Adrenal gland (tissue), 12 donors: ENCODE data around the gene TNFSF11. TPM values are rescaled to one million over a fixed set of nuclear protein-coding genes. Genes with fewer than 3 reads are reported as not detected.
"Not testable (repeated sequence)": the region's sequence is repeated elsewhere in the genome, so short reads cannot be mapped to it uniquely, and the experiment has no call there.

Source experiments
- DNase-seq, 7 donors: peaks; one replicate each; pipeline ENCODE4 v3.0.0-alpha.2; 2019 to 2020
- H3K27ac ChIP-seq, 5 donors: fragments of 200-600 bp; sonication (generic) in 4 of 5; 1 replicate in 3 of 5; 2 replicates in 2 of 5; pipeline versions ENCODE4 v1.5.1 to v1.8.0; 2016 to 2020; ENCODE audit warnings: mild to moderate bottlenecking in 1 of 5
- H3K27me3 ChIP-seq: fragments of 200-600 bp; 2 replicates; pipeline ENCODE4 v1.8.0; 2021
- H3K36me3 ChIP-seq, 2 donors: fragments of 200-600 bp; replicated peaks in 1 of 2; 1 replicate in 1 of 2; 2 replicates in 1 of 2; pipeline versions ENCODE4 v1.5.1 to v1.8.0; 2018 to 2022
- H3K4me1 ChIP-seq, 2 donors: fragments of 200-600 bp; replicated peaks in 1 of 2; 1 replicate in 1 of 2; 2 replicates in 1 of 2; pipeline versions ENCODE4 v1.5.1 to v1.8.0; 2018 to 2021
- H3K4me3 ChIP-seq, 4 donors: fragments of 200-600 bp; sonication (generic) in 3 of 4; one replicate each; pipeline ENCODE4 v1.5.1; 2016 to 2018
- H3K9me3 ChIP-seq, 3 donors: fragments of 200-600 bp; sonication (generic) in 1 of 3; replicated peaks in 1 of 3; 1 replicate in 2 of 3; 2 replicates in 1 of 3; pipeline versions ENCODE4 v1.5.1 to v1.8.0; 2016 to 2021
- CTCF ChIP-seq, 6 experiments: fragments of 450-650 bp in 4 of 6; fragments of 200-600 bp in 2 of 6; sonication (generic) in 1 of 6; IDR thresholded peaks; 1 replicate in 5 of 6; 2 replicates in 1 of 6; pipeline versions ENCODE4 v1.5.1 to v1.8.0; 2016 to 2021; ENCODE audit warnings: antibody characterized with exemption in 6 of 6, mild to moderate bottlenecking in 2 of 6, moderate library complexity in 1 of 6
- POLR2A ChIP-seq, 2 donors: fragments of 450-650 bp; IDR thresholded peaks; one replicate each; pipeline ENCODE4 v1.6.1; 2017; ENCODE audit warnings: antibody characterized with exemption in 2 of 2, mild to moderate bottlenecking in 2 of 2, moderate library complexity in 1 of 2
- WGBS, 4 donors: extraction: QIAGEN DNeasy Blood & Tissue Kit in 2 of 4; methylation state at CpG; one replicate each; pipeline versions ENCODE4 v1.1.5 to v1.1.7; 2013 to 2017; 5-methylcytosine and 5-hydroxymethylcytosine counted together
- intact Hi-C, 2 donors: fragments of 100-400 bp; cut with DNase I; formaldehyde crosslinking; loops; one replicate each; pipeline versions ENCODE4 v1.14.1 to v1.15.0; 2022 to 2023
- polyA plus RNA-seq, 3 donors: library from polyadenylated mRNA; stranded (reverse); fragments of 200-250 nt in 2 of 3; fragments of 350-450 nt in 1 of 3; fragmentation: Illumina TruSeq in 1 of 3; extraction: RNeasy Lipid Tissue Mini Kit (QIAGEN cat#74804) in 1 of 3; gene quantifications; one replicate each; pipeline ENCODE4 v1.2.3, GENCODE V29; 2013 to 2014
- total RNA-seq, 9 donors: library from RNA; depleted of rRNA in 4 of 9; stranded (reverse); fragments of >200 nt in 4 of 9; fragments of 120-200 nt in 1 of 9; fragmentation: NEBNext Ultra II Directional in 1 of 9; extraction: Animal tissue kit (Norgen Biotek cat#: 25700) in 1 of 9; gene quantifications; one replicate each; pipeline versions ENCODE4 v1.1.0 to v1.2.4, GENCODE V29; 2013 to 2023
- donor health status: healthy with polysubstance abuse.
- donor health status: Bipolar disorder and iron deficiency.
- donor health status: DM: yes; HTN: yes; CAD: no.
- donor health status: DM: no; HTN: no; CAD: no.
- donor health status: DM: no; HTN: no; CAD: no.
- donor health status: DM: yes; HTN: yes; CAD: no.

TNFSF11 gene
- total and polyA plus RNA-seq, 12 donors: 0.55 TPM; not detected in 11

GRCh38 chr13:42551611-42552010 lies 22.3 kb upstream of the TNFSF11 start:
- DNase-seq: no peak
- Histone ChIP-seq H3K27me3 (no peaks in the 10 kb centered on the region), H3K27ac (no peak overlapping the region), H3K4me1 (no peaks in the 10 kb centered on the region), H3K9me3 (no peaks in the 10 kb centered on the region), H3K36me3 (no peaks in the 10 kb centered on the region), H3K4me3 (no peak overlapping the region)
- WGBS, 4 donors: 73 to 87% (median 80%) methylated on average over 2 of the region's 2 CpGs
- TF ChIP-seq POLR2A (IDR thresholded peaks at IDR 0.05) (no peak), CTCF (IDR thresholded peaks at IDR 0.05) (no peak)
- intact Hi-C loops: no loop called here

- no peaks in the 10 kb centered on the region for H3K4me1 ChIP-seq
- intact Hi-C loops: no loop called here
- no peak for DNase-seq
- no peak overlapping the region for H3K4me3 ChIP-seq
- no peak for TF ChIP-seq POLR2A (IDR thresholded peaks at IDR 0.05)
- no peak for TF ChIP-seq CTCF (IDR thresholded peaks at IDR 0.05)
- no peak overlapping the region for H3K27ac ChIP-seq
- H3K9me3 ChIP-seq: no peaks in the 10 kb centered on the region
- H3K36me3 ChIP-seq: no peaks in the 10 kb centered on the region
- 47 to 73% (median 68%) methylated on average over 3 of the region's 3 CpGs for WGBS, 4 donors
- no peaks in the 10 kb centered on the region for H3K27me3 ChIP-seq
These were observed 20.6 kb upstream of the TNFSF11 start for GRCh38 chr13:42553098-42554046.

GRCh38 chr13:42559057-42559456 lies 14.9 kb upstream of the TNFSF11 start:
- no peaks in the 10 kb centered on the region for H3K9me3 ChIP-seq
- intact Hi-C loops: no loop called here
- no peaks in the 10 kb centered on the region for H3K4me1 ChIP-seq
- no peaks in the 10 kb centered on the region for H3K27me3 ChIP-seq
- TF ChIP-seq POLR2A (IDR thresholded peaks at IDR 0.05): no peak
- no peak for TF ChIP-seq CTCF (IDR thresholded peaks at IDR 0.05)
- H3K27ac ChIP-seq: no peak overlapping the region
- no peak for DNase-seq
- no peak overlapping the region for H3K4me3 ChIP-seq
- H3K36me3 ChIP-seq: no peaks in the 10 kb centered on the region

GRCh38 chr13:42559573-42560218 lies 14.3 kb upstream of the TNFSF11 start:
- 75 to 97% (median 86%) methylated on average over 6 to 36 of the region's 36 CpGs for WGBS, 4 donors

GRCh38 chr13:42560320-42560719 lies 13.6 kb upstream of the TNFSF11 start:
- H3K9me3 ChIP-seq, H3K4me3 ChIP-seq, H3K4me1 ChIP-seq, H3K27me3 ChIP-seq, intact Hi-C loops, H3K27ac ChIP-seq, H3K36me3 ChIP-seq, DNase-seq: not testable (repeated sequence)
- 67 to 75% (median 72%) methylated on average over 6 of the region's 6 CpGs for WGBS, 4 donors

More at GRCh38 chr13:42559573-42560218, 14.3 kb upstream of the TNFSF11 start:
- H3K9me3 ChIP-seq, H3K27ac ChIP-seq, H3K4me3 ChIP-seq, intact Hi-C loops, H3K4me1 ChIP-seq, H3K27me3 ChIP-seq, H3K36me3 ChIP-seq, DNase-seq: not testable (repeated sequence)
